Smooth muscle cell (in vitro differentiated cells): ENCODE results near the gene SLTM. TPM values are rescaled to one million over a fixed set of nuclear protein-coding genes. Genes with fewer than 3 reads are reported as not detected.

Experiments
- DNase-seq: peaks from one replicate; lab custom pipeline; 2025; ENCODE audit not compliant: unreplicated experiment; lab: John Stamatoyannopoulos, UW
- H2AFZ ChIP-seq: fragments of 200-600 bp; sonication (generic); 2 replicates; pipeline ENCODE4 v1.6.0; 2016; ENCODE audit warnings: antibody characterized with exemption, low read depth, mild to moderate bottlenecking
- H3F3A ChIP-seq: fragments of 200-600 bp; sonication (generic); 2 replicates; pipeline ENCODE4 v1.6.0; 2017; ENCODE audit warnings: antibody characterized with exemption, low read depth
- H3K27ac ChIP-seq: fragments of 200-600 bp; sonication (generic); 2 replicates; pipeline ENCODE4 v1.5.1; 2016; ENCODE audit warnings: low read depth, mild to moderate bottlenecking
- H3K27me3 ChIP-seq: fragments of 200-600 bp; sonication (generic); 2 replicates; pipeline ENCODE4 v1.6.1; 2016; ENCODE audit warnings: low read depth, mild to moderate bottlenecking
- H3K36me3 ChIP-seq: fragments of 200-600 bp; sonication (generic); 2 replicates; pipeline ENCODE4 v1.5.1; 2016; ENCODE audit warnings: low read depth
- H3K4me1 ChIP-seq: fragments of 200-600 bp; sonication (generic); 2 replicates; pipeline ENCODE4 v1.5.1; 2016; ENCODE audit warnings: low read depth
- H3K4me2 ChIP-seq: fragments of 200-600 bp; sonication (generic); 2 replicates; pipeline ENCODE4 v1.6.0; 2016; ENCODE audit warnings: mild to moderate bottlenecking
- H3K4me3 ChIP-seq: fragments of 200-600 bp; sonication (generic); 2 replicates; pipeline ENCODE4 v1.5.1; 2016; ENCODE audit warnings: mild to moderate bottlenecking
- H3K79me2 ChIP-seq: fragments of 200-600 bp; sonication (generic); 2 replicates; pipeline ENCODE4 v1.6.0; 2016; ENCODE audit warnings: low read depth, mild to moderate bottlenecking
- H3K9ac ChIP-seq: fragments of 200-600 bp; sonication (generic); 2 replicates; pipeline ENCODE4 v1.6.0; 2016; ENCODE audit warnings: low read depth
- H3K9me3 ChIP-seq: fragments of 200-600 bp; sonication (generic); replicated peaks from 2 replicates; pipeline ENCODE4 v1.5.1; 2016; ENCODE audit warnings: low read depth
- H4K20me1 ChIP-seq: fragments of 200-600 bp; sonication (generic); 2 replicates; pipeline ENCODE4 v1.6.0; 2016; ENCODE audit warnings: low read depth
- CTCF ChIP-seq: fragments of 200-600 bp; sonication (generic); IDR thresholded peaks from 2 replicates; pipeline ENCODE4 v1.5.1; 2017; ENCODE audit warnings: borderline replicate concordance, mild to moderate bottlenecking, antibody characterized with exemption; ENCODE audit not compliant: insufficient read depth, poor library complexity, severe bottlenecking
- WGBS: methylation state at CpG from one replicate; pipeline ENCODE4 v1.1.7; 2016; ENCODE audit warnings: low lambda C conversion rate; 5-methylcytosine and 5-hydroxymethylcytosine counted together
- polyA plus RNA-seq: library from polyadenylated mRNA; unstranded; fragments of >200 nt; fragmentation: Nextera tagmentation; extraction: Ambion mirVana; gene quantifications from 2 replicates; pipeline ENCODE4 v1.2.1, GENCODE V29; 2016
- total RNA-seq: library from RNA; depleted of rRNA; stranded (reverse); fragments of >200 nt; gene quantifications from 2 replicates; pipeline ENCODE4 v1.2.3, GENCODE V29; 2014

SLTM gene
- total and polyA plus RNA-seq, 2 experiments from 2014 or later: 43.8 to 56.8 TPM

DNA sequence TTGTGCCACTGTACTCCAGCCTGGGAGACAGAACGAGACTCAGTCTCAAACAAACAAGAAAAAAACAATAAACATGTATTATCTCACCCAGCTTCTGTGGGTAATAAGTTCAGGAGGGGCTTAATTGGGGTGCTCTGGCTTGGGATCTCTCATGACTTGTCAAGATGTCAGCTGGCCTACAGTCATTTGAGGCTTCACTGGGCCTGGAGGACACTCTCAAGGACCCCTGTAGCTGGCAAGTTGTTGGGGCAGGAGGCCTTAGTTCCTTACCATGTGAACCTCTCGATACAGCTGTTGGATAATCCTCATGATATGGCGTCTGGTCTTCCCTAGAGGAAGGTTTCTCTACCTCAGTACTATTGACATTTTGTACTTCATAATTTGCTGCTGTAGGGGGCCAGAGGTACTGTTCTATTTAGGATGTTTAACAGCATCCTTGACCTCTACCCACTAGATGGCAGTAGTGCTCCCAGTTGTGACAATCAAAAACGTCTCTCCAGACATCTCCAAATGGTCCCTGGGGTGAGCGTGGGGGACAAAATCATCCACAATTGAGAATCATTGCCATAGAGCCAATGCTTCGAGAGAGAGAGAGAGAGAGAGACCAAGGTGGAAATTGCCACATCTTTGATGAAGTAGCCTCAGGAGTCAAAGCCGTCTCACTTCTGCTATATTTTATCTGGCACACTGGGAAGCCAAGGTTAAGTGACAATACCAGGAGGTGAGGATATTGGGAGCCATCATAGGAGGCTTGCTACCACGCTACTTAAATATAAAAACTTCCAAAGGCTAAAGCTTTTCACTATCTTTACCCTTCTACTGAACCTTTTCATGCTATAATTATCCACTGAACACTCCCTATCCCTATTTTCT, 23.9 kb upstream of the SLTM start:
- 43% methylated on average over 8 of the region's 8 CpGs for WGBS
- Histone ChIP-seq H3K4me2 (no peak overlapping the region), H3K9me3 (no peaks in the 10 kb centered on the region), H2AFZ (no peak overlapping the region), H3K36me3 (no peaks in the 10 kb centered on the region), H3K4me1 (peaks cover 5% of the 10 kb centered on the region), H3K9ac (no peak overlapping the region), H3F3A (no peaks in the 10 kb centered on the region), H3K79me2 (no peaks in the 10 kb centered on the region), H4K20me1 (no peaks in the 10 kb centered on the region), H3K4me3 (no peak overlapping the region), H3K27ac (no peak overlapping the region), H3K27me3 (no peaks in the 10 kb centered on the region)
- TF ChIP-seq CTCF: peak; percentile 72
- peak; percentile 1 for DNase-seq

DNA sequence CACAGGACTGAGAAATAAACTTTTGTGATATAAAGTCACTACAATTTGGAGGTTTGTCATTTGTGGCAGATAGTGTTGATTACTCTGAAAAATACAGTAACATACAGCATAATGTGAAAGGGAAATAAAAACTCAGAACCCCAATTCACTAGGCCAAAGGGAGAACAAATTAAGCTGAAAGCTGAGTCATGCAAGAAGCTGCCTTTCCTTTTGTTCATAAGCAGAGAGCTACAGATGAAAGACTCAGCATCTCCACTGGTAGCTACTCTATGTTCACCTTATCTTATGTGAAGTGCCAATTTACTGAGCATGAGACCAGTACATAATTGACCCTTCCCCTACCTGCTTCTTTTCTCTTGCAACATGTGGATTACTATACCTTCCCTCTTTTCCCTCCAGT, 19.3 kb upstream of the SLTM start:
- Histone ChIP-seq H3K9ac (no peak overlapping the region), H3K79me2 (no peaks in the 10 kb centered on the region), H3F3A (no peaks in the 10 kb centered on the region), H3K4me2 (peak overlapping the region; percentile 29), H3K27ac (peak overlapping the region; percentile 58), H2AFZ (no peak overlapping the region), H3K4me3 (no peak overlapping the region), H3K27me3 (no peaks in the 10 kb centered on the region), H3K9me3 (no peaks in the 10 kb centered on the region), H3K36me3 (no peaks in the 10 kb centered on the region), H4K20me1 (no peaks in the 10 kb centered on the region), H3K4me1 (peaks cover 7% of the 10 kb centered on the region)
- TF ChIP-seq CTCF: no peak
- no peak for DNase-seq

- Histone ChIP-seq H3K4me1 (peaks cover 7% of the 10 kb centered on the region), H2AFZ (no peak overlapping the region), H3F3A (no peaks in the 10 kb centered on the region), H3K9ac (no peak overlapping the region), H3K79me2 (no peaks in the 10 kb centered on the region), H3K9me3 (no peaks in the 10 kb centered on the region), H3K27me3 (no peaks in the 10 kb centered on the region), H3K4me2 (peak overlapping the region; percentile 29), H3K27ac (peak overlapping the region; percentile 58), H3K4me3 (no peak overlapping the region), H4K20me1 (no peaks in the 10 kb centered on the region), H3K36me3 (no peaks in the 10 kb centered on the region)
- no peak for DNase-seq
- no peak for TF ChIP-seq CTCF
- 69% methylated on average over 5 of the region's 5 CpGs for WGBS
Measured at GRCh38 chr15:58951388-58952007, 18.0 kb upstream of the SLTM start.
